Body of pancreas (tissue), 4 donors: Measurements from ENCODE around the gene LRRC31. TPM values are rescaled to one million over a fixed set of nuclear protein-coding genes. Genes with fewer than 3 reads are reported as not detected.

ENCODE experiments used
- ATAC-seq: fragments of 150-250 bp; one replicate; pipeline ENCODE4 v1.9.1; 2016
- DNase-seq, 4 donors: peaks; one replicate each; pipeline ENCODE4 v3.0.0-alpha.2; 2019
- H3K27ac ChIP-seq, 4 donors: fragments of 200-600 bp; sonication (generic); 1 replicate in 3 of 4; 2 replicates in 1 of 4; pipeline versions ENCODE4 v1.5.1 to v1.6.1; 2016 to 2019; ENCODE audit warnings: mild to moderate bottlenecking in 1 of 4, mixed read lengths in 1 of 4, moderate library complexity in 1 of 4
- H3K27me3 ChIP-seq, 2 donors: fragments of 200-600 bp; sonication (generic); one replicate each; pipeline ENCODE4 v1.6.0; 2016; ENCODE audit warnings: mild to moderate bottlenecking in 1 of 2
- H3K36me3 ChIP-seq, 2 donors: fragments of 200-600 bp; sonication (generic); replicated peaks in 1 of 2; 2 replicates each; pipeline ENCODE4 v1.5.1; 2016; ENCODE audit warnings: low read depth in 2 of 2; ENCODE audit not compliant: insufficient read depth in 1 of 2
- H3K4me1 ChIP-seq: fragments of 200-600 bp; sonication (generic); one replicate; pipeline ENCODE4 v1.6.0; 2016
- H3K4me3 ChIP-seq, 2 donors: fragments of 200-600 bp; sonication (generic); 1 replicate in 1 of 2; 2 replicates in 1 of 2; pipeline ENCODE4 v1.5.1; 2016 to 2019
- H3K9me3 ChIP-seq, 3 donors: fragments of 200-600 bp; sonication (generic); 1 replicate in 2 of 3; 2 replicates in 1 of 3; pipeline ENCODE4 v1.5.1; 2016
- POLR2A ChIP-seq, 3 donors: fragments of 450-650 bp; IDR thresholded peaks; one replicate each; pipeline ENCODE4 v1.6.1; 2016; ENCODE audit warnings: antibody characterized with exemption in 3 of 3, mild to moderate bottlenecking in 2 of 3
- WGBS, 2 donors: methylation state at CpG; one replicate each; pipeline ENCODE4 v1.1.5; 2017; 5-methylcytosine and 5-hydroxymethylcytosine counted together
- intact Hi-C: fragments of 100-400 bp; cut with DNase I; formaldehyde crosslinking; loops from one replicate; pipeline ENCODE4 v1.15.1; 2023
- total RNA-seq, 2 donors: library from RNA; depleted of rRNA; stranded (reverse); fragments of >200 nt; gene quantifications; one replicate each; pipeline ENCODE4 v1.1.0, GENCODE V29; 2016
- TF ChIP-seq, protein P1 (sequence below), 7 experiments: fragments of 450-650 bp in 4 of 7; fragments of 200-600 bp in 3 of 7; sonication (generic) in 3 of 7; IDR thresholded peaks; one replicate each; pipeline ENCODE4 v1.5.1; 2016 to 2019; ENCODE audit warnings: antibody characterized with exemption in 7 of 7

LRRC31 gene
- total RNA-seq, 2 donors from 2014 or later = 0.78 TPM; not detected in 1

DNA sequence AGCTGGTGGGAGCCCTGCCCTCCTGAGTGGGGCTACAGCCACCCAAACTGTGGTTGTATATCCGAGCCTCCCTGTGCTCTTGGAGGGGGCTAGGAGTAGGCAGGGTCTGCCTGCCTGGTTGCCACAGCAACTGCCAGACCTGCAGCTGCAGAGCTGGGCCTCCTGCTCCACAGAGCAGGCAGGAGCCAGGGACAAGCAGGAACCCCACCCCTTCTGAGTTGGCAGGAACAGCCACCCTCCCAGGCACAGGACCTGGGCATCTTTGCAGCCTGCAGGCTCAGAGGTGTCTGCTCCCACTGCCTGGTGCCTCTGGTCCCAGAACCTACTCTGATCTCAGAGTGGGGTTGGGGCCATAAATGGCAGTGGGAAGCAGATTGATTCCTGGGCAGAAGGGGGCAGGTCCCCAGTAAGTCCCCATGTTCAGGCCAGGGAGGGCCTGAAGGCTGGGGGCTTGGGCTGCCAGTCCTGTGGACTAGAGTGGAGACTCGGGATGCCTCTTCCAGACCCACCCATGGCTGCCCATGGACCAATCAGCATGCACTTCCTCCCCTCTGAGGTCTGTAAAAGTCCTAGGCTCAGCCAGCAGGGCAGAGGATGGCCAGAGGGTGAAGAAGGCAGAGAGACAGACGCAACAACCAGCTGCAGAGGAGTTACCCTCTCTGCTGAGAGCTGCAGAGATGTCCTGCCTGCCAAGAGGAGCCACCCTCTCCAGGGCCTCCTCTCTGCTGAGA lies 10.3 kb upstream of the LRRC31 start:
- WGBS, 2 donors = 66 to 80% methylated on average over 2 to 3 of the region's 3 CpGs

DNA sequence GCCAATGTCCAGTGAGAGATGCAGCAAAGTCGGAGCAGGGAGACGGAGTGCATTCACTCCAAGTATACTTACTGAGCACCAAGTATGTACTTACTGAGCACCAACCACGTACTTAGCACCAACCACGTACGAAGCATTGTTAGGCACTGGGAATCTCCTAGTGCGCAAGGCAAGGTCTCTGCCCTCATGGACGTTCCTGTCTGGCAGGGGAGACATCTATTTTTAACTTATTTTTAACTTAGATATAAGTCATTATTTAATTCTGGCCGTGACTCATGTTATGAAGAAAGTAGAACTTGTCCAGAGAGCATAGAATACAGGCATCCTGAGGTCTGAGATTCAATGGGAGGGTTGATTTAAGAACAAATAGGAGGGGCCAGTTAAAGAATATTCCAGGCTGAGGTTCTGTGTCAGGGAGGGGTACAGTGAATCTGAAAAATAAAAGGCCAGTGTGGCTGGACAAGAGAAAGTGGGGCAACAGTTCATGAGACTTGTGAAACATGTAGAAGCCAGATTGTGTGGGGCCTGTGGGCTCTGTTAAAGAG lies 9.3 kb upstream of the LRRC31 start:
- no peaks in the 10 kb centered on the region for H3K9me3 ChIP-seq
- intact Hi-C loops = no loop called here
- no peak for TF ChIP-seq POLR2A (IDR thresholded peaks at IDR 0.05)
- TF ChIP-seq, protein P1, sequence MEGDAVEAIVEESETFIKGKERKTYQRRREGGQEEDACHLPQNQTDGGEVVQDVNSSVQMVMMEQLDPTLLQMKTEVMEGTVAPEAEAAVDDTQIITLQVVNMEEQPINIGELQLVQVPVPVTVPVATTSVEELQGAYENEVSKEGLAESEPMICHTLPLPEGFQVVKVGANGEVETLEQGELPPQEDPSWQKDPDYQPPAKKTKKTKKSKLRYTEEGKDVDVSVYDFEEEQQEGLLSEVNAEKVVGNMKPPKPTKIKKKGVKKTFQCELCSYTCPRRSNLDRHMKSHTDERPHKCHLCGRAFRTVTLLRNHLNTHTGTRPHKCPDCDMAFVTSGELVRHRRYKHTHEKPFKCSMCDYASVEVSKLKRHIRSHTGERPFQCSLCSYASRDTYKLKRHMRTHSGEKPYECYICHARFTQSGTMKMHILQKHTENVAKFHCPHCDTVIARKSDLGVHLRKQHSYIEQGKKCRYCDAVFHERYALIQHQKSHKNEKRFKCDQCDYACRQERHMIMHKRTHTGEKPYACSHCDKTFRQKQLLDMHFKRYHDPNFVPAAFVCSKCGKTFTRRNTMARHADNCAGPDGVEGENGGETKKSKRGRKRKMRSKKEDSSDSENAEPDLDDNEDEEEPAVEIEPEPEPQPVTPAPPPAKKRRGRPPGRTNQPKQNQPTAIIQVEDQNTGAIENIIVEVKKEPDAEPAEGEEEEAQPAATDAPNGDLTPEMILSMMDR (IDR thresholded peaks at IDR 0.05) = no peak
- H3K27me3 ChIP-seq = no peaks in the 10 kb centered on the region
- no peaks in the 10 kb centered on the region for H3K4me1 ChIP-seq
- no peak overlapping the region for H3K27ac ChIP-seq
- H3K4me3 ChIP-seq = no peak overlapping the region
- no peak for ATAC-seq
- no peaks in the 10 kb centered on the region for H3K36me3 ChIP-seq
- 75 to 77% methylated on average over 8 of the region's 8 CpGs for WGBS, 2 donors
- DNase-seq = no peak

More for the DNA sequence above, 10.3 kb upstream of the LRRC31 start:
- H3K36me3 ChIP-seq = no peaks in the 10 kb centered on the region
- DNase-seq = no peak
- ATAC-seq = no peak
- H3K9me3 ChIP-seq = no peaks in the 10 kb centered on the region
- intact Hi-C loops = no loop called here
- no peaks in the 10 kb centered on the region for H3K4me1 ChIP-seq
- TF ChIP-seq, protein P1 (IDR thresholded peaks at IDR 0.05) = no peak
- no peak for TF ChIP-seq POLR2A (IDR thresholded peaks at IDR 0.05)
- no peak overlapping the region for H3K27ac ChIP-seq
- no peak overlapping the region for H3K4me3 ChIP-seq
- no peaks in the 10 kb centered on the region for H3K27me3 ChIP-seq

DNA sequence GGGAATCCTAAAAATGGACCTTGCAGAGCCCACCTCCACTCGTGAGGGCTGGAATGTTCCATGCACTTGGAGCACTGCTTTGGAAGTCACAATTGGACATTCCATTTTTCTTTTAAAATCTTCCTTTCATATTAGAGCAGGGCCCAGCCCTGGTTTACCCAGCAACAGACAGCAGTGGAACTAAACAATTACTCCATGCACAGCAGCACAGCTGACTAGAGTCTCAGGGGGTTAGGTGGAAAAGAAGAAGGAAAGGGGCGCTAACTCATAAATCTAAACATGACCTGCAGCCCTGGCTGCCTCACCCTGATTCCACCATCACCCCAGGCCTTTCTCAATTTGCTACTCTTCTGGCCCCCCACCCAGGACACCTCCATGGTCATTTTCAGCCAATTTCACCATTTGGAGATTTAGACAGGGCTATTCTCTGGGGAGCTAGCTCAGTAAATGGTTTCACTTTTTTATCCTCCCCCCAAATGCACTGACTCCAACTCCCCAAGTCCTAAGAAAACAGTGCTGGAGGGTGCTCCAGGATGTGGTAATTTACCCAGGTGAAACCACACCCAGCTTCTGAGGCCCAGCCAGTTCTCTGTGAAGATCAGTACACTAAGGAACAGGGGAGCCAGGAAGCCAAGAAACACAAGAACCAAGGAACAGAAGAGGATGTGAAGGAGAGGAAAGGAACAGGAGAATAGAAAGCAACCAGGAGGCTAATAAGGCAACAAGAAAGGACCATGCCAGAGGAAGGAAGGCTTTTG lies 1.6 kb upstream of the LRRC31 start:
- TF ChIP-seq, protein P1 (IDR thresholded peaks at IDR 0.05) = no peak
- no peak for DNase-seq
- intact Hi-C loops = no loop called here
- peaks cover 10% of the 10 kb centered on the region for H3K4me1 ChIP-seq
- no peaks in the 10 kb centered on the region for H3K36me3 ChIP-seq
- WGBS, 2 donors = 86 to 94% methylated on average over 2 of the region's 2 CpGs
- ATAC-seq = no peak
- H3K27ac ChIP-seq = no peak overlapping the region
- H3K9me3 ChIP-seq = no peaks in the 10 kb centered on the region
- H3K27me3 ChIP-seq = no peaks in the 10 kb centered on the region
- no peak overlapping the region for H3K4me3 ChIP-seq

DNA sequence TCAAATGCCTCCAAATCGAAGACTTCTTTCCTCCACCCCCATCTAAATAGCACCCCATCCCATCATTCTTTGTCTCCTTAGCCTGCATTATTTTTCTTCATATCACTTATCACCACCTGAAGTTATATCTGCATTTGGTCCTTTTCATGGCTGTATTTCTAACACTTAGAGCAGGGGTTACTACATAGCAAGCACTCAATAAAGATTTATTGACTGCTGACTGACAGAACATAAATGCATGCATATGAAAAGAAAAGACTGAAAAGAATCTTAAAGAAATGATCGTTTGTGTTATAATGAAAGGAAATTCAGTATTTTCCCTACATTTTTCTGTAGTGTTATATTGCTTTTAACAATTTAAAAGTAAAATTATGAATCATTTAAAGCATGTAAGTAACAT lies 1.4 kb downstream of the LRRC31 start:
- H3K27ac ChIP-seq = no peak overlapping the region
- peaks cover 10% of the 10 kb centered on the region for H3K4me1 ChIP-seq
- intact Hi-C loops = no loop called here
- no peaks in the 10 kb centered on the region for H3K36me3 ChIP-seq
- no peaks in the 10 kb centered on the region for H3K27me3 ChIP-seq
- no peak overlapping the region for H3K4me3 ChIP-seq
- WGBS, 2 donors = 64 to 65% methylated on average over 2 of the region's 2 CpGs
- no peak for DNase-seq
- no peak for ATAC-seq
- TF ChIP-seq POLR2A (IDR thresholded peaks at IDR 0.05) = no peak
- TF ChIP-seq, protein P1 (IDR thresholded peaks at IDR 0.05) = no peak
- no peaks in the 10 kb centered on the region for H3K9me3 ChIP-seq
